Natural killer cell treated with Interleukin-12 subunit alpha and Interleukin-12 subunit beta and Interleukin-15 and Interleukin-18, amount 100 ng/mL, for 72 hours (primary cell): Measurements from ENCODE around the gene CPE. TPM values are rescaled to one million over a fixed set of nuclear protein-coding genes. Genes with fewer than 3 reads are reported as not detected.

Experiments used
- ATAC-seq, 2 donors: fragments of 150-1000 bp; cut with Tn5 transposase in 1 of 2; sonication (Bioruptor Pico), chemical (Tn5 transposase) in 1 of 2; 2 replicates each; pipeline ENCODE4 v1.10.0; 2021
- DNase-seq: peaks from one replicate; pipeline ENCODE4 v3.0.0; 2022; ENCODE audit warnings: low spot score
- H3K27ac Mint-ChIP-seq, 2 donors: 1 replicate in 1 of 2; 2 replicates in 1 of 2; pipeline ENCODE4 v1.8.0; 2022; ENCODE audit warnings: mixed read lengths in 2 of 2, mild to moderate bottlenecking in 1 of 2, moderate library complexity in 1 of 2
- H3K27me3 Mint-ChIP-seq, 2 donors: 1 replicate in 1 of 2; 2 replicates in 1 of 2; pipeline ENCODE4 v1.8.0; 2022; ENCODE audit warnings: mixed read lengths in 2 of 2
- H3K36me3 Mint-ChIP-seq: one replicate; pipeline ENCODE4 v1.8.0; 2022; ENCODE audit warnings: mixed read lengths
- H3K4me1 Mint-ChIP-seq, 2 donors: 1 replicate in 1 of 2; 2 replicates in 1 of 2; pipeline ENCODE4 v1.8.0; 2022; ENCODE audit warnings: low read depth in 2 of 2, mixed read lengths in 2 of 2, mild to moderate bottlenecking in 1 of 2
- H3K4me3 Mint-ChIP-seq: one replicate; pipeline ENCODE4 v1.8.0; 2022; ENCODE audit warnings: mixed read lengths
- H3K9me3 Mint-ChIP-seq: 2 replicates; pipeline ENCODE4 v1.8.0; 2022; ENCODE audit warnings: mixed read lengths
- total RNA-seq, 2 donors: library from RNA; stranded (reverse); gene quantifications; one replicate each; pipeline ENCODE4 v1.2.3, GENCODE V29; 2022

Gene CPE
- total RNA-seq, 2 donors from 2014 or later: not detected

DNA sequence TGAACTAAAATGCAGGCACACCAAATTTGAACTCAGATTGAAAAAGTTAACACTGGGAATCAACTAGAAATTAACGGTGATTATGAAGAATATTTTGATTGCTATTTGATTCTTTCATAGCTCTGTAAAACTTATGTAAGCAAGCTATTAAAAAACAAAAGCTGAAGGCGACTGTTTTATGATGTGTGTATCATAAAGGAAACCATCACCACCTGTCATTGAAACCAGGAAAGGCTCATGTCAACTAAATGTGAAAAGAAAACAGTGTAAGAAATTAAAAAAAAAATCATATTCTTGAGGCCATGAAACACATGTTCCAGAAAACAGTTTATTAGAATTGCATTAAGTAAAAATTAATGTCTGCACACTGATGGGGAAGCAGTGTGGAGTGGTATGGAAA lies 24.2 kb downstream of the CPE start:
- Mint-ChIP-seq H3K9me3 (no peaks in the 10 kb centered on the region), H3K27ac (no peak overlapping the region), H3K27me3 (peaks cover 20 to 46% of the 10 kb centered on the region in 2 donors), H3K36me3 (no peaks in the 10 kb centered on the region), H3K4me1 (no peaks in the 10 kb centered on the region), H3K4me3 (no peak overlapping the region)
- ATAC-seq: no peak
- no peak for DNase-seq

DNA sequence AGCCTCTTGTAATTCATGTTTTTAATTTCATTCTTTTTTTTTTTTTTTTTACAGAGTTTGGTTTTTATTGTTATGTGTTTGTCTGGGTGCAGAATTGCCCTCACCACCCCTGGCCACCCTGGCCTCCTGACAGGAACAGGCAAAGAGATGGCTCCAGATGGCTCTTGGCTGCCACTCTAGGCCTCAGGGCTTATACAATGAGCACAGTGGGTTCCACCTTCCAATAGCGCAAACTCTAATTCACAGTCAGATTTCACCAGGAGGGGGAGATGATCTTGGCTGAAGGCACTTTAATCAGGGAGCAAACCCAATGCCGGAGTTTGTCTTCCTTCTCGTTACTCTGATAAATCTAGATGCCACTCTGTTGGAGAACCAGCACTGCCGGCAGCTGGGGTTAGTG lies 24.8 kb downstream of the CPE start:
- no peaks in the 10 kb centered on the region for H3K4me1 Mint-ChIP-seq
- ATAC-seq (no peak), DNase-seq (no peak)
- no peaks in the 10 kb centered on the region for H3K36me3 Mint-ChIP-seq
- H3K27ac Mint-ChIP-seq: no peak overlapping the region
- H3K27me3 Mint-ChIP-seq: peaks cover 23 to 52% of the 10 kb centered on the region in 2 donors
- no peak overlapping the region for H3K4me3 Mint-ChIP-seq
- H3K9me3 Mint-ChIP-seq: no peaks in the 10 kb centered on the region

GRCh38 chr4:165404080-165404479 lies 25.3 kb downstream of the CPE start:
- no peak for ATAC-seq
- no peak overlapping the region for H3K27ac Mint-ChIP-seq
- no peak for DNase-seq

DNA sequence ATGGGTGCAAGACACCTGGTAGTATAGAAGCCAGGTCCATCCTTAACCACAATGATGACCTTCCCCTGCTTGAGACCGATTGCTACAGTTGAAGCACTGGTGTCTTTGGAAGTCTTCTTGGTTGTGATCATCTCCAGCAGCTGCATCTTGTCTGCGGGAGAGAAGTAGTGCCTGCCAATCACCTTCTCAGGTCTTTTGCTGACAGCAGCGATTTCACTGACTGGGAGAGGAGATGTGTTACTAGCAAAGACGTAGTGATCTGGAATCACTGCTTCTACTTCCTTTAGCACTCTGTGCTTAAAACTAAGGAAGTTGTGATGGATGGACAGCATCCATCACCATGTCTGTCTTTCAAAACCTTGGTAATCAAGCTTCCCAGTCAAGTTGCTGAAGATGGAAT lies 25.9 kb downstream of the CPE start:
- H3K27ac Mint-ChIP-seq: no peak overlapping the region
- DNase-seq (no peak), ATAC-seq (no peak)
- peaks cover 23 to 53% of the 10 kb centered on the region in 2 donors for H3K27me3 Mint-ChIP-seq
- no peak overlapping the region for H3K4me3 Mint-ChIP-seq
- no peaks in the 10 kb centered on the region for H3K4me1 Mint-ChIP-seq
- no peaks in the 10 kb centered on the region for H3K9me3 Mint-ChIP-seq
- H3K36me3 Mint-ChIP-seq: no peaks in the 10 kb centered on the region

More at GRCh38 chr4:165404080-165404479, 25.3 kb downstream of the CPE start:
- Mint-ChIP-seq H3K9me3 (no peaks in the 10 kb centered on the region), H3K4me1 (no peaks in the 10 kb centered on the region), H3K36me3 (no peaks in the 10 kb centered on the region), H3K27me3 (peaks cover 23 to 56% of the 10 kb centered on the region in 2 donors), H3K4me3 (no peak overlapping the region)

GRCh38 chr4:165410214-165410613 lies 31.4 kb downstream of the CPE start:
- no peaks in the 10 kb centered on the region for H3K36me3 Mint-ChIP-seq
- H3K27ac Mint-ChIP-seq: no peak overlapping the region
- ATAC-seq (no peak), DNase-seq (no peak)
- peaks cover 24 to 54% of the 10 kb centered on the region in 2 donors for H3K27me3 Mint-ChIP-seq
- no peaks in the 10 kb centered on the region for H3K9me3 Mint-ChIP-seq
- no peaks in the 10 kb centered on the region for H3K4me1 Mint-ChIP-seq
- H3K4me3 Mint-ChIP-seq: no peak overlapping the region

DNA sequence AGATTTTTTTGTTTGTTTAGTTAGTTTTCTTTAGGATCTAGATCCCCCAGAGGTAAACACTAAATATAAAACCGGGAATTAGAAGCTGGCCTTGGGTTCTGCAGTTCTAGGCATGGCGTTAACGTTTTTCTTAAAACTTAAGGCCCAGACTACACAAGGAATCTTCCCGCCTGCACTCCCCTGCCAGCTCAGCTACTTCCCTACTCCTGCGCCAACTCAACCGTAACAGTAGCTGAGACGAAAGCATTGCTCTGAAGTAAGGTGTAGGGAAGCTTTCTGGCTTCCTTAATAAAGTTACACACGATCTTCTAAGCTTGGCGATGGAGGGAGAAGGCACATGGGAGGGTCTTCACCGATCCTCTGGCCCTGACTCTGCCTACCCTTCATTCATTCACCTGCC lies 37.1 kb downstream of the CPE start:
- Mint-ChIP-seq H3K4me3 (no peak overlapping the region), H3K4me1 (no peaks in the 10 kb centered on the region), H3K27ac (no peak overlapping the region), H3K9me3 (no peaks in the 10 kb centered on the region), H3K27me3 (peaks cover 15 to 30% of the 10 kb centered on the region in 2 donors), H3K36me3 (no peaks in the 10 kb centered on the region)
- no peak for ATAC-seq
- DNase-seq: no peak

GRCh38 chr4:165418073-165418472 lies 39.3 kb downstream of the CPE start:
- no peak overlapping the region for H3K27ac Mint-ChIP-seq
- no peaks in the 10 kb centered on the region for H3K4me1 Mint-ChIP-seq
- H3K9me3 Mint-ChIP-seq: no peaks in the 10 kb centered on the region
- no peaks in the 10 kb centered on the region for H3K36me3 Mint-ChIP-seq
- DNase-seq (no peak), ATAC-seq (no peak)
- H3K27me3 Mint-ChIP-seq: peaks cover 9 to 21% of the 10 kb centered on the region in 2 donors
- no peak overlapping the region for H3K4me3 Mint-ChIP-seq

GRCh38 chr4:165425629-165426028 lies 46.8 kb downstream of the CPE start:
- no peak overlapping the region for H3K4me3 Mint-ChIP-seq
- H3K27ac Mint-ChIP-seq: no peak overlapping the region

GRCh38 chr4:165426331-165426730 lies 47.5 kb downstream of the CPE start:
- ATAC-seq (peak in 1 of 2 donors; percentile 63), DNase-seq (no peak)
- H3K4me1 Mint-ChIP-seq: peaks cover 0 to 14% of the 10 kb centered on the region in 2 donors
- H3K9me3 Mint-ChIP-seq: no peaks in the 10 kb centered on the region
- H3K4me3 Mint-ChIP-seq: no peak overlapping the region
- H3K36me3 Mint-ChIP-seq: no peaks in the 10 kb centered on the region
- H3K27ac Mint-ChIP-seq: peak overlapping the region in 1 of 2 donors; percentile 68
- peaks cover 2 to 9% of the 10 kb centered on the region in 2 donors for H3K27me3 Mint-ChIP-seq

More at GRCh38 chr4:165425629-165426028, 46.8 kb downstream of the CPE start:
- Mint-ChIP-seq H3K4me1 (peaks cover 0 to 10% of the 10 kb centered on the region in 2 donors), H3K36me3 (no peaks in the 10 kb centered on the region), H3K9me3 (no peaks in the 10 kb centered on the region), H3K27me3 (peaks cover 2 to 8% of the 10 kb centered on the region in 2 donors)
- DNase-seq: no peak
- no peak for ATAC-seq

DNA sequence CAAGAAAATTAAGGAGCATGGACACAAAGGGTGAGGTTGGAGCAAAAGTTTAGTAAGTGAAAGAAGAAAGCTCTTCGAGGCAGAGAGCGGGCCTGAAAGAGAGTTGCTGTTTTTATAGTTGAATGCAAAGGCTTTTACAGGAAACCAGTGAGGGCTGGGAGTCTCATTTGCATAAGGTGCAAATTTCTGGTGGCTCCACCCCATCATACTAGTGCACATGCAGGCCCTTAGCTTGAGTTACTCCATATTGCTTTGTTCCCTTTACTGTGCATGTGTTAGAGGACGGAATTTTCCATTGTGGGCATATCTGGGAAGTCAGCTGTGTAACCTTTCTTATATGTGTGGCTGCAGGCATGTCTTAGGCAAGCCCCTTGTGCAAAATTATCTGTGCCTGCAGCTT lies 48.0 kb downstream of the CPE start:
- Mint-ChIP-seq H3K4me3 (no peak overlapping the region), H3K27ac (peak overlapping the region in 1 of 2 donors; percentile 68), H3K4me1 (peaks cover 0 to 14% of the 10 kb centered on the region in 2 donors), H3K9me3 (no peaks in the 10 kb centered on the region), H3K27me3 (peaks cover 4 to 10% of the 10 kb centered on the region in 2 donors), H3K36me3 (no peaks in the 10 kb centered on the region)
- ATAC-seq (peak in 1 of 2 donors; percentile 57), DNase-seq (no peak)

DNA sequence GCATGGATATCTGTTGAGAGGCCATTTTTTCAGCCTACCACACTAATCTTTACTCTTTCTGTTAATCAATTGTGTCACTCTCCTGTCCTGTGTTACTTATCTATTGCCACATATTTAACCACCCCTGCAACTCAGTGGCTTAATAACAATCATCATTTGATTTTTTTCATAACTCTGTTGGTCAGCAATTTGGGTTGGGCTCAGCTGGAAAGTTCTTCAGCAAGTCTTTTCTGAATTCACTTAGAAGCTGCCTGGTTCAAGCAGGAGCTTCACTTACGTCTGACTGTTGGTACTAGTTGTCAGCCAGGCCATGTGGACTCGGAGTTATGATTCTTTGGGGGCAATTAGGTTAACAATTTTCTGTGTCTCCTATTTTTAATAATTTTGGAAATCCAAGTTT lies 50.1 kb downstream of the CPE start:
- Mint-ChIP-seq H3K4me1 (peaks cover 0 to 14% of the 10 kb centered on the region in 2 donors), H3K4me3 (no peak overlapping the region), H3K9me3 (no peaks in the 10 kb centered on the region), H3K36me3 (no peaks in the 10 kb centered on the region), H3K27ac (no peak overlapping the region), H3K27me3 (peaks cover 8 to 25% of the 10 kb centered on the region in 2 donors)
- no peak for ATAC-seq
- DNase-seq: no peak

DNA sequence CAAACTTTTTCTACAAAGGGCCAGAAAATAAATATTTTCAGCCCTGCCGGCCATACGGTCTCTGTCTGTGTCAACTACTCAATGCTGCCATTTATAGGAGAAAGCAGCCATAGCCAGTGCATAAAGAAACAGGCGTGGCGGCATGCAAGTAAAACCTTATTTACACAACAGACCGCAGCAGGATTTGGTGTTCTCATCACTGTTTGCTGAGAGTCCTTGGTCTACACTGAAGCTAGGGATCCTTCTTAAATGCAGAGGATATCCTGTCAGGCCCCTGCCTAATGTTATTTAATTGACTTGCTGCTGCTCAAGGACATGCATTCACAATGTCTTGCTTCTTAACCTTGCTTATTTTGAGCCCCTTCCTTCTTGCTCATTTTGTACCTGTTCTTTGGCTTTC lies 54.7 kb downstream of the CPE start:
- no peak for ATAC-seq
- H3K4me1 Mint-ChIP-seq: peaks cover 0 to 3% of the 10 kb centered on the region in 2 donors
- no peak overlapping the region for H3K4me3 Mint-ChIP-seq
- no peaks in the 10 kb centered on the region for H3K36me3 Mint-ChIP-seq
- no peak for DNase-seq
- H3K27me3 Mint-ChIP-seq: peaks cover 16 to 33% of the 10 kb centered on the region in 2 donors
- H3K27ac Mint-ChIP-seq: no peak overlapping the region
- no peaks in the 10 kb centered on the region for H3K9me3 Mint-ChIP-seq

DNA sequence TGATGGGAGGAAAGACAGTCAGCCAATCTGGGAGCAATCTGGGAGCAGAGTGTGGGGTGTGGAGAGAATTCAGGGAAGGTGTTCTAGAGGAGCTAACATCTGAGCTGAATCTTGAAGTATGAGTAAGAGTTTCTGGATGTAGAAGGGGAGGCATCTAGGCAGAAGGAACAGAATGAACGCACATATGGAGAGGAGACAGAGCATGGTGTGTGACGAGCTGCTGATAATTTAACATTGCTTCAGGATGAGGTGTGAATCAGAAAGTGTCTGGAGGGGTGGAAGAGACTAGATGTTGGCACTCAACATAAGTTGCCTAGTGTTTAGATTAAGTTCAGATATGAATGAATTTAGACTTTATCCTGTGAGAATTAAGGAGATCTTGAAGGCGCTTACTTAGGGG lies 58.9 kb downstream of the CPE start:
- ATAC-seq (no peak), DNase-seq (no peak)
- H3K36me3 Mint-ChIP-seq: no peaks in the 10 kb centered on the region
- no peak overlapping the region for H3K27ac Mint-ChIP-seq
- no peaks in the 10 kb centered on the region for H3K4me1 Mint-ChIP-seq
- no peak overlapping the region for H3K4me3 Mint-ChIP-seq
- H3K9me3 Mint-ChIP-seq: no peaks in the 10 kb centered on the region
- H3K27me3 Mint-ChIP-seq: peaks cover 18 to 33% of the 10 kb centered on the region in 2 donors

GRCh38 chr4:165439344-165439743 lies 60.5 kb downstream of the CPE start:
- H3K9me3 Mint-ChIP-seq: no peaks in the 10 kb centered on the region

GRCh38 chr4:165439981-165440380 lies 61.2 kb downstream of the CPE start:
- Mint-ChIP-seq H3K36me3 (no peaks in the 10 kb centered on the region), H3K4me3 (no peak overlapping the region), H3K9me3 (no peaks in the 10 kb centered on the region), H3K27ac (no peak overlapping the region), H3K4me1 (no peaks in the 10 kb centered on the region), H3K27me3 (peaks cover 14 to 20% of the 10 kb centered on the region in 2 donors)
- ATAC-seq: no peak
- DNase-seq: no peak

More at GRCh38 chr4:165439344-165439743, 60.5 kb downstream of the CPE start:
- Mint-ChIP-seq H3K27me3 (peaks cover 16 to 20% of the 10 kb centered on the region in 2 donors), H3K4me1 (no peaks in the 10 kb centered on the region), H3K36me3 (no peaks in the 10 kb centered on the region), H3K4me3 (no peak overlapping the region), H3K27ac (no peak overlapping the region)
- ATAC-seq (no peak), DNase-seq (no peak)
